NT2/D1 (cell line): ENCODE measurements around the gene FCGR3B.
"Not testable (repeated sequence)": the region's sequence is repeated elsewhere in the genome, so short reads cannot be mapped to it uniquely, and the experiment has no call there.

Source experiments
- SUZ12 ChIP-seq: IDR thresholded peaks from 2 replicates; pipeline ENCODE4 v1.6.1; 2011; ENCODE audit not compliant: insufficient read length, insufficient read depth; ENCODE audit errors: extremely low read depth
- YY1 ChIP-seq: IDR thresholded peaks from 2 replicates; pipeline ENCODE4 v1.6.1; 2011; ENCODE audit not compliant: insufficient read length, insufficient read depth
- ZNF274 ChIP-seq: IDR thresholded peaks from 2 replicates; pipeline ENCODE4 v1.6.1; 2011; ENCODE audit warnings: mild to moderate bottlenecking, low read depth, low read length

DNA sequence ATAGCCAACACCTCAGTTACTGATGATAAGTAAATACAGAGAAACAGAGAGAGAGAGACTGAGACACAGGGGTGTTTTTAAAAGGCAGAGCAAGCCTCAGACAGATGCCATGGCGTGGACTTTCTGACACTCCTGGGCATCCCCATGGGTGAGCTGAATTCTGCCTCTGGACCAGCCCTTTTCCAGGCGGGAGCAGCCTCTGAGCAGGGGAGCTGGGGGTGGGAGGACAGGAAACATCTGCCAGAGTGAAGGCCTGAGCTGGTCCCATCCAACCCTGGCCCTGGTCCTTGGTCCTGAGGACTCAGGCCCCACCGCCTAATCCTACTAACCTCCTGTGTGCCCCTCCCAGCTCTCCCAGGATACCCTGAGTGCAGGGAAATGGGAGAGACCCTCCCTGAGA lies 43.9 kb upstream of the FCGR3B start:
- TF ChIP-seq ZNF274, SUZ12, YY1: not testable (repeated sequence)
